ENCODE results near the gene POLDIP2.

DNA sequence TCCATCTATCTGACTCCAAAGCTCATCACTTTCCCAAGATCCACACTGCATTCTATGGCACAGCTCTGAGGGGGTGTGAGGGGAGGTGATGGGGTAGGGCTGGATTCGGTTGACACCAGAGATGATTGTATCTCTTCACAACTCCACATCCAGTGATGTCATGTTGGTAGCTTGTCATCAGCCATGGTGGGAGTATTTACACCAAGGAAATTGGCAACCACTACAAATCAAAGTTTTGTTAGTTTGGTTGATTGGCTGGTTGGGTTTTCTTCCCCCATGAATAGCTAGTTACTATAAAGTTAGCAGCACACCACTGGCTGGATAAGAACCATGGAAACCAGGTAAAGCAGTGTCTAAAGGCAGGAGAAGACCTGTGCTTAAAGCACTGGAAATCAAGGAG, 33.7 kb upstream of the POLDIP2 start:
- TF ChIP-seq, protein P1, sequence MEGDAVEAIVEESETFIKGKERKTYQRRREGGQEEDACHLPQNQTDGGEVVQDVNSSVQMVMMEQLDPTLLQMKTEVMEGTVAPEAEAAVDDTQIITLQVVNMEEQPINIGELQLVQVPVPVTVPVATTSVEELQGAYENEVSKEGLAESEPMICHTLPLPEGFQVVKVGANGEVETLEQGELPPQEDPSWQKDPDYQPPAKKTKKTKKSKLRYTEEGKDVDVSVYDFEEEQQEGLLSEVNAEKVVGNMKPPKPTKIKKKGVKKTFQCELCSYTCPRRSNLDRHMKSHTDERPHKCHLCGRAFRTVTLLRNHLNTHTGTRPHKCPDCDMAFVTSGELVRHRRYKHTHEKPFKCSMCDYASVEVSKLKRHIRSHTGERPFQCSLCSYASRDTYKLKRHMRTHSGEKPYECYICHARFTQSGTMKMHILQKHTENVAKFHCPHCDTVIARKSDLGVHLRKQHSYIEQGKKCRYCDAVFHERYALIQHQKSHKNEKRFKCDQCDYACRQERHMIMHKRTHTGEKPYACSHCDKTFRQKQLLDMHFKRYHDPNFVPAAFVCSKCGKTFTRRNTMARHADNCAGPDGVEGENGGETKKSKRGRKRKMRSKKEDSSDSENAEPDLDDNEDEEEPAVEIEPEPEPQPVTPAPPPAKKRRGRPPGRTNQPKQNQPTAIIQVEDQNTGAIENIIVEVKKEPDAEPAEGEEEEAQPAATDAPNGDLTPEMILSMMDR (IDR thresholded peaks at IDR 0.05): no peak
- TF ChIP-seq EZH2 (IDR thresholded peaks at IDR 0.05; ENCODE audit: borderline replicate concordance, insufficient read depth, low read depth, low read length, poor library complexity, severe bottlenecking): no peak
